CD4-positive, alpha-beta T cell treated with Interleukin-15 for 4 hours (primary cell): Measurements from ENCODE around the gene PAPOLA.
A peak's percentile ranks its signal among the peaks of the same experiment; 100 is the strongest.

Experiments used
- DNase-seq: peaks from one replicate; pipeline ENCODE4 v3.0.0-alpha.2; 2020; ENCODE audit warnings: low spot score

PAPOLA gene

GRCh38 chr14:96586056-96586455 is 83.9 kb downstream of the PAPOLA start:
- DNase-seq = no peak

- no peak for DNase-seq
Measured at GRCh38 chr14:96586921-96587822, 85.0 kb downstream of the PAPOLA start.

DNA sequence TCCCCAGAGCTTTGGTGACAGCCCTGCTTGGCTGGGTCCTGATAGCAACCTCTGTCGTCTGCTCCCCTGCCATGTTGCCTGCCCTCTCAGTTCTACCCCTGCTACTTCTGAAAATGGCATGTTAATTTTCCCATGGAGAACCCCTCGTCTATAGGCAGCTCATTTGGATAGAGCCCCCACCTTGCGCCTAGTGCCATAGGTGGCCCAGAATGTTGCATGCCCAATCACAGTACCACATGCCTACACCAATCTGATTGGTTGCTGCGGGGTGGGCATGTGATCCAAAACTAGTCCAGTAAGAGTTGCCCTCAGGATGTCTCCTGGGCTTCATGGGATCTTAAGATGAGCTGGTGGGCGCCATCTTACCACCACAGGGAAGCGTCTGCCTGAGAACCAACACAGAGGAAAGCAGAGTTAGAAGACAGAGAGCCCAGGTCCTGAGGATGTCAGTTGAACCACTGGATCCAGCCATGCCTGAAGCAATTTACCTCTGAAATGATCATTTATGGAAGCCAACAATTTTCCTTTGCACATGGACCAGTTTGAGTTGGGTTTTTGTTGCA is 85.7 kb downstream of the PAPOLA start:
- DNase-seq = no peak

GRCh38 chr14:96588410-96589257 is 86.5 kb downstream of the PAPOLA start:
- DNase-seq = no peak

GRCh38 chr14:96589577-96589976 is 87.4 kb downstream of the PAPOLA start:
- no peak for DNase-seq

GRCh38 chr14:96590190-96590864 is 88.1 kb downstream of the PAPOLA start:
- no peak for DNase-seq

GRCh38 chr14:96592591-96593386 is 90.6 kb downstream of the PAPOLA start:
- peak; percentile 55 for DNase-seq

DNA sequence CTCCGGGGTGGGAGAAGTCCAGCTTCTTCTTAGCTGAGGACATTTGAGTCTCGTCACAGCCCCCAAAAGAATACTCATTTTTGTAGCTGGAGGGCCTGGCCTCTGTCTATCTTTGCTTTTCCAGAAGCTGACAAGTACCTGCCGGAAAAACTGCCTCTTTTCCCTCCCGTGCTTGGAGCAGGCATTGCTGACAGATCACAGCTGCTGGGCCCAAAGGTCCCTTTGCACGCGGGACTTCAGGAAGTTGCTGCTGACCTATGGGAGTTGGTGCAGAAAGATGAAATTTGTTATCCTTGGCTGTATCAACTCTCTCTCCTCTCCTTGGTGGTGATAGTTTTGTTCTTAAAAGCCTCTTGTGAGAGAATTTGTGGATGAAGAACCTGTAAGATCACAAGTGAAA is 92.8 kb downstream of the PAPOLA start:
- no peak for DNase-seq

GRCh38 chr14:96597680-96598079 is 95.5 kb downstream of the PAPOLA start:
- no peak for DNase-seq

DNA sequence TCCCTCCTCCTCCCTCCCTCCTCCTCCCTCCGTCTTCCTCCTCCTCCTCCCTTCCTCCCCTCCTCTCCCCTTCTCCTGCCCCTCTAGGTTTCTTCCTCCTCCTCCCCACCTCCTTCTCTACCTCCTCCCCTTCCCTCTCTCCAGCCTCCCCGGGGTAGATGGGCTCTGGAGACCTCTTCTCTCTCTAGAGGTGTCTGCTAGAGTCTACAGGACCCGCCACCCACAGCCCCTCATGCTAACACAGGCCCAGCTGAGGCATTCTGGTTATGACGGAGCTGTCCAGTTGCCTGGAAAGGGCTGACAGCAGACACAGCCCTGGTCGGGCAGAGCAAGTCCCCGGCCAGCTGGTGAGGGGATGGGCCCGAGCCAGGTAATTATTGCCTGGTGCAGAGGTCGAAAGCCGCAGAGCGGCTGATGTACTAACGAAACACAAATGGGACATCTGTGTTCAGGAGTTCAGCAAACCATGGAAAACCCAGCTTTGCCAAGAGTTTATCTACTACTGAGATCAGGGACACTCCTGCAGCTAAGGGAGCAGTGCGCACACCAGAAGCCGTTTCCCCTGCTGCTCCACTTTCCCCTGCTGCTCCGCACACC is 96.2 kb downstream of the PAPOLA start:
- DNase-seq = no peak

GRCh38 chr14:96599076-96599475 is 96.9 kb downstream of the PAPOLA start:
- no peak for DNase-seq

DNA sequence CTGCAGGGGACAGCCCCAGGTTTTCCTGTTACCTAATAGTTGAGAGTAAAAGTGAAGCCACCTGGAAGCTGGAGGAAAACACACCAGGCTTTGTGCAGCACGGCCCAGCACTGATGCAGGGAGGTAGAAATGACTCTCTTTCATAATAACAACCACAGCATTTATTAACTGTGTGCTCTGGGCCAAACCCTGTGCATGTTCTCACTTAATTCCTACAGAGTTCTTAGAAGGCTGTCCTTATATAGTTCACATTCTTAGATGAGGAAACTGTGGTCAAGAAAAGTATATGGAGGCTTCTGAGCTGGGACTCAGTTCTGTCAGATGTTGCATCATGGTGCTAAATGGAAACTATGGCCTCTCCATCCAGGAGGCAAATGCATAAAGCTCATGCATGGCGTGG is 100.0 kb downstream of the PAPOLA start:
- no peak for DNase-seq

GRCh38 chr14:96603350-96604255 is 101.4 kb downstream of the PAPOLA start:
- no peak for DNase-seq

GRCh38 chr14:96614481-96614881 is 112.3 kb downstream of the PAPOLA start:
- no peak for DNase-seq

- DNase-seq = no peak
Measured at GRCh38 chr14:96616161-96616721, 114.1 kb downstream of the PAPOLA start.
